ENCODE data around the gene ATG9A. TPM values are rescaled to one million over a fixed set of nuclear protein-coding genes. Genes with fewer than 3 reads are reported as not detected.
A peak's percentile ranks its signal among the peaks of the same experiment; 100 is the strongest.

ATG9A gene
- total RNA-seq, 2 donors from 2014 or later, result 28.5 to 38.5 TPM

- intact Hi-C loops (cut with DNase I), result no loop called here
- peak; percentile 95 for DNase-seq (ENCODE audit: low spot score)
Measured at GRCh38 chr2:219253753-219254589, 24.5 kb upstream of the ATG9A start, which contains the start of gene TUBA4A. Gene TUBA4A, minus strand, starts transcription at chr2:219253918. Its CDS starts 60 bp downstream, at chr2:219253858.

GRCh38 chr2:219252900-219253752 lies 23.7 kb upstream of the ATG9A start, which contains the start of gene TUBA4B:
Gene TUBA4B, plus strand, starts transcription at chr2:219253243. Its CDS starts 165 bp downstream, at chr2:219253408.
- intact Hi-C loops (cut with DNase I), result no loop called here
- peak; percentile 84 for DNase-seq (ENCODE audit: low spot score)

GRCh38 chr2:219252570-219252899 lies 23.1 kb upstream of the ATG9A start:
- DNase-seq (ENCODE audit: low spot score), result peak; percentile 79
- intact Hi-C loops (cut with DNase I), result no loop called here

- peak; percentile 72 for DNase-seq (ENCODE audit: low spot score)
- intact Hi-C loops (cut with DNase I), result no loop called here
Measured at GRCh38 chr2:219252084-219252483, 22.6 kb upstream of the ATG9A start.

- intact Hi-C loops (cut with DNase I), result no loop called here
Measured at GRCh38 chr2:219251656-219252055, 22.2 kb upstream of the ATG9A start.

GRCh38 chr2:219250049-219250781 lies 20.8 kb upstream of the ATG9A start:
- DNase-seq (ENCODE audit: low spot score), result no peak
- intact Hi-C loops (cut with DNase I), result no loop called here

More at GRCh38 chr2:219251656-219252055, 22.2 kb upstream of the ATG9A start:
- peak; percentile 36 for DNase-seq (ENCODE audit: low spot score)

GRCh38 chr2:219249203-219249980 lies 20.0 kb upstream of the ATG9A start:
- intact Hi-C loops (cut with DNase I), result no loop called here
- no peak for DNase-seq (ENCODE audit: low spot score)

GRCh38 chr2:219248845-219249202 lies 19.4 kb upstream of the ATG9A start:
- intact Hi-C loops (cut with DNase I), result no loop called here

GRCh38 chr2:219247678-219248642 lies 18.5 kb upstream of the ATG9A start:
- DNase-seq (ENCODE audit: low spot score), result no peak
- intact Hi-C loops (cut with DNase I), result no loop called here

More at GRCh38 chr2:219248845-219249202, 19.4 kb upstream of the ATG9A start:
- DNase-seq (ENCODE audit: low spot score), result no peak

GRCh38 chr2:219246559-219246958 lies 17.1 kb upstream of the ATG9A start:
- intact Hi-C loops (cut with DNase I), result no loop called here
- DNase-seq (ENCODE audit: low spot score), result no peak

- no peak for DNase-seq (ENCODE audit: low spot score)
- intact Hi-C loops (cut with DNase I), result no loop called here
Measured at GRCh38 chr2:219245899-219246230, 16.4 kb upstream of the ATG9A start.

- DNase-seq (ENCODE audit: low spot score), result peak; percentile 99
- intact Hi-C loops (cut with DNase I), result no loop called here
Measured at GRCh38 chr2:219245148-219245898, 15.9 kb upstream of the ATG9A start, which contains the start of the genes GLB1L and STK16. Gene GLB1L, minus strand, starts transcription at chr2:219245444. Its CDS starts 1,871 bp downstream, at chr2:219243573. Gene STK16, plus strand, starts transcription at chr2:219245479. Its CDS starts 521 bp downstream, at chr2:219246000.

- intact Hi-C loops (cut with DNase I), result no loop called here
- DNase-seq (ENCODE audit: low spot score), result no peak
Measured at GRCh38 chr2:219244789-219245147, 15.3 kb upstream of the ATG9A start.

GRCh38 chr2:219243291-219243761 lies 13.9 kb upstream of the ATG9A start:
- intact Hi-C loops (cut with DNase I), result no loop called here
- DNase-seq (ENCODE audit: low spot score), result no peak

- intact Hi-C loops (cut with DNase I), result no loop called here
- DNase-seq (ENCODE audit: low spot score), result no peak
Measured at GRCh38 chr2:219234331-219234730, 4.9 kb upstream of the ATG9A start.

- DNase-seq (ENCODE audit: low spot score), result no peak
- intact Hi-C loops (cut with DNase I), result no loop called here
Measured at GRCh38 chr2:219230059-219230540, 664 bp upstream of the ATG9A start.

GRCh38 chr2:219228911-219229304 lies 528 bp downstream of the ATG9A start:
- no peak for DNase-seq (ENCODE audit: low spot score)
- intact Hi-C loops (cut with DNase I), result no loop called here

Measured in posterior vena cava (tissue), 2 donors.